CD4-positive, alpha-beta T cell treated with Interleukin-4 for 1 hour (primary cell): ENCODE measurements around the gene DSC1.

Experiments used
- DNase-seq, 2 donors: peaks; one replicate each; pipeline ENCODE4 v3.0.0-alpha.2; 2020 to 2022

Gene DSC1

DNA sequence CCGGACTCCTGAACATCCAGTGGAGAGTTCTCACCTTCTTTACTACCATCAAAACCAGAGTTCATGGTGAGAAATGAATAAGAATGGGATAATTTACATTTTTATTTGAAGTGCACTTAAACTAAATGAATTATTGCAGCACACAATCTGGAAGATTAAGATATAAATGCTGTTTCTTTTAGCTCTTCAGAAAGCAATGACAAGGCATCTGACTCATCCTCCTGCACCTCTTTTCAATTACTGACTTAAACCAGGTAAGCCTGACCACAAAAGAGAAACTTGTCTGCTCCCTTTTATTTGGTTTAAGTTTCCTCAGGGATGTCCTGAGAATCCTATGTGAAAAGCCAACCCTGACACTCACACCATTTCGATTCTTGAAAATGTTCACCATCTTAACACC, 59.7 kb downstream of the DSC1 start:
- no peak for DNase-seq

DNA sequence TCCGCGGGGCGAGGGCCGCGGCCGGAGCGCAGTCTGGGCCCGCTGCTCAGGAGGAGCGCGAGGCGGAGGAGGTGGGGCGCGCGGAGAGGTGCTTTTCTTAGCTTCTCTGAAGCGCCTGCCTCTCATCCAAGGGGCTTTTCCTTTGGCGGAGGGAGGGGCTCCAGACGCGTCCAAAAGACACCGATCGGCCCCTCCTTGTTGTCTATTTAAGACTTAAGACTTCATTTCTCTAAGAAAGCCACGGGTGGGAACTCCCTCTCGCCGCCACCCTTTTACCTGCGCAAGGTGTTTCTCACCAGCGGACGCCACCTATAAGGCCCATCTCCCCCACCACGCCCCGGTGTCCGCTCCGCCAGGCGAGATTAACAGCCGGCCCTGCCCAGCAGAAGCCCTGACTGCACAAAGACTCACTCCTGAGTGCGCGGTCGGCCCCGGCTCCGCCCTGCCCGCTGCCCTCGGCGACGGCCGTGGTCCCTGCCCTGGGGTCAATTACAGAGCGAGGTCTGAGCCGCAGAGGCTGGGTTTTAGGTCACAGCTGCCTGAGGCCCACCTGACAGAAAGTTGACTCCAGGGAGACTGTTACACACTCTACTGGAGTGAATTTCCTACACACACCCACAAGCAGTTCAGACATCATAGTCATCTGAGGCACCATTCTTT, 60.5 kb downstream of the DSC1 start, which contains the start of gene DSC2:
Gene DSC2 (minus strand): TSS at position 397 of the 660 bp plus-strand sequence. CDS start 450 bp downstream, outside the sequence.
- no peak for DNase-seq

DNA sequence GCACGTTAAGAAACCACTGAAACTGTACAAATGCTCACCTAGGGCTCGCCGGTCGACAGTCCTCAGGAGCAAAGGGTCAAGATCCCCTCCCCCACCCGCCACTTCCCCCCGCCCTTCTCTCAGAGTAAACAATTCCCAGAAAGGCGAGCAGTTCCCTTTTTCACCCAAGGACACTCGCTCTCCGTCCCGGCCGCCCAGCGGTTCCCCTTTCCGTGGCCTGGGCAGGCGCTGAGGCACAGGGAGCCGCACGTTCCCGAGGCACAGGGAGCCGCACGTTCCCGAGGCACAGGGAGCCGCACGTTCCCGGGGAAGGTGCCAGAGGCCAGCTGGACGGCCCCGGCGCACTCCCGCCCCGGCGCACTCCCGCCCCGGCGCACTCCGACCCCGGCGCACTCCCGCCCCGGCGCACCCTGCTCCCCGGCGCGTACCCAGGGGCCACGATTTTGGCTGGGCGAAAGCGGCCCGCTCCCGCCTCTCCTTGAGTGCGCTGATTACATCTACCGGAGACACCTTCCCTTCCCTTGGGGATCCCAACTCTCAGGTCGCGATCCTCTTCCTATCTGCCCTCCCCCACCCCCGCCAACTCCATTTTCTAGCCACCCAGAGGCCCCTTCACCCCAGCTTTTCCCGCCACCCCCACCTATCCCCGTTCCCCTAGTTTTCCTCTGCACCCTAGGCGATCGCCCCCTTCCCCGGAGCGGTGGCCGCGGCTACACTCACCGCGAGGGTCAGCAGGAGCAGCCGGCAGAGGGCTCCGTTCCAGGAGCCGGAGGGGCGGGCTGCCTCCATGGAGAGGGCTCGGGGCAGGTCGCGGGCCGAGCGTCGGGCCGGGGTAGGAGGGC, 61.3 kb downstream of the DSC1 start:
- DNase-seq = peak in 1 of 2 donors; percentile 40

DNA sequence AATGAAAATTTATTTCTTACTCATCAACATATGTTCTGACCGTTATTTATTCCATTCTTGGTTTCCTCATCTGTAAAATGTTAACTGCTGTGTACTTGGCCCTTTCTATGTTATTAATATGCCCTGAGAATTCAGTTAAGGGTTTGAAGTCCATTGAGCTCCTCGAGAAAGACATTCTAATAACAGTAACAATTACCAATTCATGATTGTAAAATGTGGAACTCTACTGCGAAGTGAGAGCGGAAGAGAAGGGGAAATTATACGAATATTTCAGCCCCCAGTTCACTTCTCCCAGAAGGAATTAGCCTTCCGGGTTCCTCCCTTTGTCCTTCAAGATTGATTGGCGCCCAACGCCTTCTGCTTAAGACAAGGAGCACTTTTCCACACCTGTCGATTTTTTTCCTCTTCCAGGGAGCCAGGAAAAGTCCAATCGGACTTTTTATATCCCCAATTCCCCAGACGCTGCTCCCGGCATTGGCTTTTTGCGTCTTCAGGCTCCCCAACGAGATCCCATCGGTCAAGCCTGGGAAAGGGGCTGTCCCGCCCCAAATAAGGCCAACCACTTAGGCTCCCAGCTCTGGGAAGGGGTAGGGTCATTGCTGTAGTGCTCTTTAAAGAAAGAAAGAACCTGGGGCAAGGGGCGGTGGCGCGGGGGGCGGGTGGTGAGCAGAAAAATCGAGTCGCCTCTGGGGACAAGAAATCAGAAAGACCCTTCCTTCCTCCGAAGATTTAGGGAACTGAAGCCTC, 62.0 kb downstream of the DSC1 start:
- no peak for DNase-seq

DNA sequence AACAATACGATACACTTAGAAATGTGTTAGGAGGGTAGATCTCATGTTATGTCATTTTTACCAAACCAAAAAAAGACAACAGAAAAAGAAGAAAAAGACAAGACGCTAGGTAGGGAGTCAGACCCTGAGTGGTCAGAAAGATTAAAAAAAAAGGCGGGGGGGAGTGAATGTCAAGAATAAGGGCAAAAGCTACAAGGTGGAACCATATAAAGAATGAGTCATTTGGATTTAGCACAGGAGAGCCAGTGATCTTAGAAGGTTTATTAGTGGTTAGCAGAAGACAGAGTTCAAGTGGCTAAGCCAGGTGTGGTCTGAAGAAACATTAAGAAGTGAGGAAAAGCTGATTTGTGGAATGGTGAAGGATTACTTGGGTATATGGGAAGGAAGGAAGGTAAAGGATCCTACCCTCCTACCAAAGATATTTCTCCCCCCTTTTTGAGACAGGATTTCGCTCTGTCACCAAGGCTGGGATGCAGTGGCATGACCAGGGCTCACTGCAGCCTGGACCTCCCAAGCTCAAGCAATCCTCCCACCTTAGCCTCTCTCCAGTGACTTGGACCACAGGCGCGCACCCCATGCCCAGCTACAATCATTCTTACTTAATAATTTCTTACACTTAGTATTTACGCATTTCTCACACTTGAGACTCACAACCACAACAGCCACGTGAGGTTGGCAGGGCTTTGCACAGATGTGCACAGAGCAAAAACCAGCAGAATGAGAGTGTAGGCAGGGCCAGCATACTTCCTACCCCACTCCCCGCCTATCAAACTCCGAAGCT, 63.0 kb downstream of the DSC1 start:
- DNase-seq = no peak

DNA sequence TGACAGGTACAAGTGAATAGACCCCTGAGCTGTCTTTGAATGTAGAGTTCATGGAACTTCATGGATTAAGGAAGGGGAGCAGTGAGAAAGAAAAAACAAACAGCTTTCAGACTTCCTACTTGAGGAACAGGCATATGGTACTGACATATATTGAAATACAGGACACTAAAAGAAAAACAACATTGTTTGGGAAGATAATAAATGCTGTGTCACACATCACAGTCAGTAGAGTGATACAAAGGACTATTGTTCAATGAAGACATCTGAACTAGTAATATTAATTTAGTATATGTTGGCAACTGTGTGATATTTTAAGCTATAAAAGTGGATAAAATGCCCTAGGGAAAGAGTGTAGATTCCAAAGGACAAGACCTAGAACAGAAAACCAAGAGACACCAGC, 63.8 kb downstream of the DSC1 start:
- DNase-seq = no peak

DNA sequence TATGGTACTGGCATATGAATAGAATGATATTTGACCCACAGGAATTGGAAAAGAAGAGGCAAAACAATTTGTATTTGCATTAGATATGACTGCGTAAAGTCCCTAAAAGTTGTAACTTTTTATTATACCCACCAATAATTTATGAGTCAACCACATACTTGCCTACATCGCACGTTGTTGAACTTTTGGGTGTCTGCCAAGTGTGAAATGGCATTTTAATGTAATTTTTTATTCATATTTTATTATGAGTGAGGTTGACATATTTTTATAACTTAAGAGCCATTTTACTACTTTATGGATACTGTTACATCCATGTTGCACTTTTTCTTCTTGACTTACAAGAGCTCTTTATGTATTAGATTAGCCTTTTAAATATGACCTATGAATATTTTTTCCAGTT, 65.0 kb downstream of the DSC1 start:
- DNase-seq = no peak

DNA sequence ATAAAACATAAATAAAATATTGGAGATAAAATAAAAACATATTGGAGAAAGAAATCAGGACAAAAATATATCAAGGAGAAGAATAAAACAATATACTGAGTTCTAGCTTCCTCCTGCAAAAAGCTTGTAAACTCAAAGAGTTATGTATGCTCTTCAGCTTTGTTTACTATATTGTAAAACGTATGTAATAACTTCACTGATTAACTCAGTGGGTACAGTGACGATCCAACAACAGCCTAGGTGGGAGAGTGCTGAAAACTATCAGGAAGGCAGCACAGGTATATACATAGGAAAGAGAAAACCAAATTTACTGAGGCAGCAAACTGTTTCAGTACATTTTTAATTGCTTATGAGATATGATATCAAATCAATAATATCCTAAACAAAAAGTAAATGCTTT, 68.8 kb downstream of the DSC1 start:
- DNase-seq = no peak

DNA sequence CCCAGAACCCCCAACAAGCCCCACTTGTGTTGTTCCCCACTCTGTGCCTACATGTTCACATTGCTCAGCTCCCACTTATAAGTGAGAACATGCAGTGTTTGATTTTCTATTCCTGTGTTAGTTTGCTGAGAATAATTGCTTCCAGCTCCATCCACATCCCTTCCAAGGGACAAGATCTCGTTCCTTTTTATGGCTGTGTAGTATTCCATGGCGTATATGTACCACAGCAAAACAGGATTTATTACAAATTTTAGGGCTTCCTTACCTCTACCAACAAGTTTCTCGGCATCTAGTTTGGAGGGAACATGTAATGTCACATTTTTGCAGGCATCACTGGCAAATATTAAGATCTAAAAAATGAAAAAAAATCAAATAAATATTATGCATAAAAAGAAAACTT, 69.4 kb downstream of the DSC1 start:
- no peak for DNase-seq

DNA sequence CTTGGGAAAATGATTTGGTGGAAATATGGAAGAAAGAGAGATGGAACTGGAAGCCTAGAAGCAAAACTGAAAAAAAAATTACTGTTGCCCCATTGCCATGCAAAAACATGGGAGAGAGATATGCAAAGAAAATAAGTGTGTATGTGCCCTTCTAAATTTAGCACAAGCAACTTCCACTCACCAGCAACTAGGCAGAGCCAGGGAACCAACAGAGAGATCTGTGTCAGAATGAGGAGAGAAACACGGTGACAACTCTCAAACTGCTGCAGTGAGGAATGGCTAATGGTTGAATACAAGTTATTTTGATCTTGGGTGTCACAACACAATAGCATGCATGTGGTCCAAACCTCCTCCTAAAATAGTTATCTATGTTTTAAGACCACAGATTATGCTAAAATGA, 71.3 kb downstream of the DSC1 start:
- no peak for DNase-seq

DNA sequence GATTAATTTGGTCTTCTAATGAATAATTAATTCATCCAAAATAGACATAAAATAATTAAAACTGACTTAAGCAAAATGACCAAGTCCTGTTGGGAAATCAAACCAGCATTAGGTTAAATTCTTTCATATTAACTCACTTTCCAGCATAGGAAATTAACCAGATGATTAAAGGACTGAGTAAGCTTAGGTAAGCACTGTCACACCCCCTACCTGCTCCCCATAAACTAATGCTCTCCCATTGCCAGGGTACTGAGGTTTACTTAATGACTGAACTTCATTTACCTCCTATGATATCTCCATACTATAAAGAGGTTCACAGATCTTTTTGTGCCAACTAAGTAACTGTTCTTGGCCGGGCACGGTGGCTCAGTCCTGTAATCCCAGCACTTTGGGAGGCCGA, 74.1 kb downstream of the DSC1 start:
- DNase-seq = no peak

DNA sequence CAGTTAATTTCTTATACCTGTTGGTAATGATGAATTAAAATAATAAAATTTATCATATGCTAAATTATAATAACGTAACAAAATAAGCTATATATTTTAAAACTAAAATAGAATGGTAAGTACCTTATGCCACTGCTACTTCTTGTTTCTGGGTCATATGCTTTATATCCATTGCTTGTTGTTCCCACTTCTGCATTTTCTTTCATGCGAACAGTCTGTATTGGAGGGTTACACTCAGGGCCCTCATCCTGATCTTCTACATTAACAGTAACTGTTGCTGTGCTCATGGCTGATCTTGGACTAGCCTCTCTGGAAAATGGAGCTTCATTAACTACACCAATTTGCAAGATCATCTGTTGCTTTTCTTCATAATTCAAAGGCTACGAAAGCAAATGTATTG, 82.7 kb downstream of the DSC1 start:
- DNase-seq = no peak
